ENCODE data around the gene GATA5. TPM values are rescaled to one million over a fixed set of nuclear protein-coding genes. Genes with fewer than 3 reads are reported as not detected.

The GATA5 gene
- polyA plus RNA-seq, 1 of the 3 experiments (the other 2 are of a cell fraction) = not detected

- ChIA-PET POLR2A (no interaction called here), CTCF (no interaction called here)
- H2AFZ ChIP-seq (ENCODE audit: low read depth) = no peak overlapping the region
- TF ChIP-seq NFIC (IDR thresholded peaks at IDR 0.05; ENCODE audit: borderline replicate concordance) (no peak), GABPA (IDR thresholded peaks at IDR 0.05; ENCODE audit: low read depth) (no peak), PBX3 (IDR thresholded peaks at IDR 0.05) (no peak), ELF1 (IDR thresholded peaks at IDR 0.05) (no peak), RFX5 (IDR thresholded peaks at IDR 0.05; ENCODE audit: low read length) (no peak), TEAD4 (IDR thresholded peaks at IDR 0.05; ENCODE audit: borderline replicate concordance, insufficient read depth) (no peak), FOSL2 (IDR thresholded peaks at IDR 0.05; ENCODE audit: borderline replicate concordance, low read depth) (no peak), RXRA (IDR thresholded peaks at IDR 0.05; ENCODE audit: borderline replicate concordance, low read depth) (no peak), FOXM1 (IDR thresholded peaks at IDR 0.05; ENCODE audit: low read depth) (no peak), EP300 (IDR thresholded peaks at IDR 0.05; ENCODE audit: borderline replicate concordance in 1 of 2, low read depth in 1 of 2, low read length in 1 of 2) (no peak), GATA2 (CRISPR knock-in tag; IDR thresholded peaks at IDR 0.05) (no peak), CHD2 (IDR thresholded peaks at IDR 0.05; ENCODE audit: low read length, partially characterized antibody) (no peak), POLR2AphosphoS5 (IDR thresholded peaks at IDR 0.05; ENCODE audit: low read depth, low read length) (no peak), MXI1 (IDR thresholded peaks at IDR 0.05; ENCODE audit: low read depth, low read length) (no peak)
- TF ChIP-seq, protein P1, sequence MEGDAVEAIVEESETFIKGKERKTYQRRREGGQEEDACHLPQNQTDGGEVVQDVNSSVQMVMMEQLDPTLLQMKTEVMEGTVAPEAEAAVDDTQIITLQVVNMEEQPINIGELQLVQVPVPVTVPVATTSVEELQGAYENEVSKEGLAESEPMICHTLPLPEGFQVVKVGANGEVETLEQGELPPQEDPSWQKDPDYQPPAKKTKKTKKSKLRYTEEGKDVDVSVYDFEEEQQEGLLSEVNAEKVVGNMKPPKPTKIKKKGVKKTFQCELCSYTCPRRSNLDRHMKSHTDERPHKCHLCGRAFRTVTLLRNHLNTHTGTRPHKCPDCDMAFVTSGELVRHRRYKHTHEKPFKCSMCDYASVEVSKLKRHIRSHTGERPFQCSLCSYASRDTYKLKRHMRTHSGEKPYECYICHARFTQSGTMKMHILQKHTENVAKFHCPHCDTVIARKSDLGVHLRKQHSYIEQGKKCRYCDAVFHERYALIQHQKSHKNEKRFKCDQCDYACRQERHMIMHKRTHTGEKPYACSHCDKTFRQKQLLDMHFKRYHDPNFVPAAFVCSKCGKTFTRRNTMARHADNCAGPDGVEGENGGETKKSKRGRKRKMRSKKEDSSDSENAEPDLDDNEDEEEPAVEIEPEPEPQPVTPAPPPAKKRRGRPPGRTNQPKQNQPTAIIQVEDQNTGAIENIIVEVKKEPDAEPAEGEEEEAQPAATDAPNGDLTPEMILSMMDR (IDR thresholded peaks at IDR 0.05) = no peak
- TF ChIP-seq, protein P2, sequence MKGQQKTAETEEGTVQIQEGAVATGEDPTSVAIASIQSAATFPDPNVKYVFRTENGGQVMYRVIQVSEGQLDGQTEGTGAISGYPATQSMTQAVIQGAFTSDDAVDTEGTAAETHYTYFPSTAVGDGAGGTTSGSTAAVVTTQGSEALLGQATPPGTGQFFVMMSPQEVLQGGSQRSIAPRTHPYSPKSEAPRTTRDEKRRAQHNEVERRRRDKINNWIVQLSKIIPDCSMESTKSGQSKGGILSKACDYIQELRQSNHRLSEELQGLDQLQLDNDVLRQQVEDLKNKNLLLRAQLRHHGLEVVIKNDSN (IDR thresholded peaks at IDR 0.05; ENCODE audit: borderline replicate concordance, low read depth) = no peak
- H3K27me3 ChIP-seq (ENCODE audit: insufficient read depth) = no peaks in the 10 kb centered on the region
- WGBS (ENCODE audit: low lambda C conversion rate) = 88% methylated on average over 3 of the region's 3 CpGs
- H3K79me2 ChIP-seq (ENCODE audit: insufficient read depth) = no peaks in the 10 kb centered on the region
- no peaks in the 10 kb centered on the region for H4K20me1 ChIP-seq (ENCODE audit: insufficient read depth)
- H3K9me2 ChIP-seq = no peaks in the 10 kb centered on the region
- H3K9me3 ChIP-seq = no peaks in the 10 kb centered on the region
- H3K4me2 ChIP-seq = no peak overlapping the region
- no peak overlapping the region for H3K4me3 ChIP-seq (ENCODE audit: low read depth in 2 of 2, low read length in 1 of 2)
- H3K27ac ChIP-seq (ENCODE audit: low read depth in 2 of 2, low read length in 1 of 2) = no peak overlapping the region
- H3F3A ChIP-seq (replicated peaks; ENCODE audit: insufficient read depth) = no peaks in the 10 kb centered on the region
- H3K9ac ChIP-seq = no peak overlapping the region
- H3K36me3 ChIP-seq (replicated peaks in 1 of 2; ENCODE audit: control insufficient read depth in 1 of 2, insufficient read depth in 2 of 2, low read length in 1 of 2) = no peaks in the 10 kb centered on the region
- H3K4me1 ChIP-seq (ENCODE audit: control insufficient read depth in 1 of 2, insufficient read depth in 2 of 2, low read depth in 1 of 2, low read length in 1 of 2) = peaks cover 0 to 8% of the 10 kb centered on the region in 2 experiments; a peak in 1 of 4 replicates
- DNase-seq = no peak
Observed at GRCh38 chr20:62451970-62452369, 23.8 kb downstream of the GATA5 start.
